HS-5 (cell line): ENCODE measurements around the gene DNAAF9.
A peak's percentile ranks its signal among the peaks of the same experiment; 100 is the strongest.
"Not testable (repeated sequence)": the region's sequence is repeated elsewhere in the genome, so short reads cannot be mapped to it uniquely, and the experiment has no call there.

Experiments used
- DNase-seq: peaks from one replicate; pipeline ENCODE4 v3.0.0-alpha.2; 2012; ENCODE audit warnings: low read depth

The DNAAF9 gene

DNA sequence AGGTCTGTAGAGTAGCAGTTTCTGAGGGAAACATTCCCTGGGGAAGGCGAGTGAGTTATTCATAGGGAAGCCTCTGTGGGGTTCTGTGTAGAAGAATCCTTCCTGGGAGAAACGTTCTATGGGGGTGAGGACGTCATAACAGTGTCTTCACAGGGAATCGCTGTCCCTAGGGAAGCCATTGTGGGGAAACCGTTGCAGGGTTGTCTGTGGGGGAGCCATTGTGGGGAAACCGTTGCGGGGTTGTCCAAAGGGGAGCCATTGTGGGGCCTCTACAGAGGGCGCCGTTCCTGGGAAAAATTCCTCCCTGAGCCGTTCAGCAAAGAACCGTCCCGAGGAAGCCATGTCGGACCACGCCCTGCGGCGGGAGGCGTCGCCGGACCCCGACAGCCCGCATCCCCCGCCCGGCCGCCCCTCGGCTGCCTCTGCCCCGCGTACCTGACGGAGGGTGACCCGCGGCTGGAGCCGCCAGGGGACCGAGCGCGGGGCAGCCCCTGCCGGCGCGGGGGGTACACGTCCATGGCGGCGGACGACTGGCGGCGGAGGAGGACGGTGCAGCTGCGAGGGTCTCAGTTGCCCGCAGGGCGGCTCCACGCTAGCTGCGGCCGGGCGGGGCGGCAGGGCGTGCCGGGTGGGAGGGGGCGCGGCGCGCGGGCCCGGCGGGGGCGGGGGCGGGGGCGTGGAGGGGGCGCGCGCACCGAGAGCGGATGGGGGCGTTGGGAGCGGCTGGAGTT, at the start of gene DNAAF9:
TSS of gene DNAAF9 (minus strand) at position 630 of the 731 bp plus-strand sequence. CDS start at position 518, 112 bp downstream.
- no peak for DNase-seq

DNA sequence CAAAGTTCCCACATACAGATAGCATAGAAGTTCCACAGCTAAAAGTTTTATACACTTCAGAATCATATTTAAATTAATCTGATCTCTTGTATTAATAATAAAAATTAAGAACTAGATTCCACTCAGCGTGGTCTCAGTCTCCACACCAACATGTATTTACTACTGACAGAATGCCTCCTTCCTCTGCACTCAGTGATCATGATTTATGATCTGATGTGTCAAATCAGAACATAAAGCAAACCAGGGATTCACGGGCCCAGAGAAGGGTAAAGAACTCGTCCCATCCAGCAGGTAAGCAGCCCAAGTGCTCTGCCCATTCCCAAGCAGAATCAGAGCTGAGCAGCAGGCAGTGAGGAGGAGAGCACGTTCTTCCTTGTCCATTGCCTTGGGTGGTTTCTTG, 49.2 kb upstream of the DNAAF9 start:
- no peak for DNase-seq

DNA sequence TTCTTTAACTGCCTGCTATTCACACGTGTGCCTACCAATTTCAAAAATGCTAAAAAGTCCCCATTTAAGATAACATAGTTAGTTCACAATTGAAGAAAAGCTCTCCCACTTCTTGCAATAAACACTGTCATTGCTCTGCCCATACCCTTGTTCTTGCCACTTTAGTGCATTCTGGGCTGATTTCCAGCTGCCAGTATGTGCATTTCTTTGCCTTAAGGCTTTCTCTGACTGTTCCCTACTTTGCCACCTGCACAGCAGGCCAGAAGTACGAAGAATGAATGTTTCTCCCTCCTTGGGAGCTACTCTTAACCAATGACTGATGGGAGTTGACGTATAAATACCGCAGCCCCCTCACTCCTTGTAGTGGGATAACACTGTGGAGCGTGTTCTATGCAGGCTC, 47.4 kb upstream of the DNAAF9 start:
- DNase-seq, result no peak

DNA sequence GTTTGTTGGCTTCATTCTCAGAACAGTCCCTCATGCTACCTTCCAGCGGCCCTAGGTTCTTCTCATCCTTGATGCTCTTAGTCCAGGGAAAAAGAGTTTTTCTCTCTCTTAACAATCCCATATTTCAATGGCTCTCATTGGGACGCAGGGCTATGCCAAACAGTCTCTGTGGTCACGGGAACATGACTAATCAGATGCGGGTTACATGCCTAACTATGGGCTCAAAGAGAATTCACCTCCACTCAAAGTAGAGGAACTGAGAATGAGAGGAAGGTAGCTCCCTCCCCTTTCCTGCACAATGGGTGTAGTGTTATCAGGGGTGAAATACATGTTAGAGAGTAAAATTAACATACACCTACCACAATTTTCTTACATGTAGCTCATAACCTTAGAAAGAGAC, 45.2 kb upstream of the DNAAF9 start:
- DNase-seq, result no peak

DNA sequence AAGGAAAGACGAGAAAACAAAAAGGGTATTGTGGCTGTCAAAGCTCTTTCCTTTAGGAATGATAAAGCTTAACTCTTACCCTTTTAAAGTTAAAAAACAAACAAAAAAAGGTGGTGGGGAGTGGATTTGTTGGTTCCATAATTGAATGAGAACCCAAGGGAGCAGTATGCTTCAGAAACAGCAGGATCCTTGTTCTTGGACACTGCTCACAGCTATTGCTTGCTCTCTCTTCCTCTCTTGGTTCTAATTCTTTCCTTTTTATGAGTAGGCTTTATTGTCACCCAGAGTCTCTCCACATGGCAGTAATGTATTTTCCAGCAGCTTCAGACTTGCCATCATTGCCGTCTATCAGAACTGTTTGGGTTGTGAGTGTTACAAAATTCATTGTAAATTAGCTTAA, 44.7 kb upstream of the DNAAF9 start:
- no peak for DNase-seq

DNA sequence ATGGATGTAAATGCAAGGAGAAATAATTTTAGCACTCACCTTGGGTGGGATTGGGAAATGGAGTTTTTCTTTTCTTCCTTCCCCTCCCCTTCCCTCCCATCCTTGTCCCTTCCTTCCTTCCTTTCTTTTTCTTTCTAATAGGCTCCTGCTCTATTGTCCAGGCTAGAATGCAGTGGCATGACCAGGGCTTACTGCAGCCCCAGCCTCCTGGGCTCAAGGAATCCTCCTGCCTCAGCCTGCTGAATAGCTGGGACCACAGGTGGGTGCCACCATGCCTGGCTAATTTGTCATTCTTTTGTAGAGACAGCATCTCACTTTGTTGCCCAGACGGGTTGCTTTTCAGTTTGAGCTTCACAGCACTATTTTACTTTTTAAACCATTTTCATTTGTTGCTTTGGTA, 41.9 kb upstream of the DNAAF9 start:
- no peak for DNase-seq

DNA sequence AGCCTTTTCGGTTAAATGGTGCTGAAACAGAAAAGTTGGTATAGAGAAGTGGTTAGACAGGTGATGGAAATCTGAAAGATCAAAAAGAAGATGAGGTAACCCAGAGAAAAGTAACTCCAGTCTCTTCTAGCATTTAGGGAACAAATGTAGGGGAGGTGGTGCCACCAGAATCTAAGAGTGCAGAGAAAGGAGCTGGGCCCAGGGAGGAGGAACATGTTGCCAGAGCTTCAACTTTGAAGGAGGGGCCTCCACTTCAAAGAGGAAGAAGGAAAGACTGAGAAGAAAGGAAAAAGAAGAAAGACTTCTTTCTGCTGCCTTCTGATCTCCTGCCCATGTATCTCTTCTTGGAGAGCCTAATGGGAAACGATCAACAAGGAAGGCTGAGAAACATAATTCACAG, 39.9 kb upstream of the DNAAF9 start:
- DNase-seq, result no peak

DNA sequence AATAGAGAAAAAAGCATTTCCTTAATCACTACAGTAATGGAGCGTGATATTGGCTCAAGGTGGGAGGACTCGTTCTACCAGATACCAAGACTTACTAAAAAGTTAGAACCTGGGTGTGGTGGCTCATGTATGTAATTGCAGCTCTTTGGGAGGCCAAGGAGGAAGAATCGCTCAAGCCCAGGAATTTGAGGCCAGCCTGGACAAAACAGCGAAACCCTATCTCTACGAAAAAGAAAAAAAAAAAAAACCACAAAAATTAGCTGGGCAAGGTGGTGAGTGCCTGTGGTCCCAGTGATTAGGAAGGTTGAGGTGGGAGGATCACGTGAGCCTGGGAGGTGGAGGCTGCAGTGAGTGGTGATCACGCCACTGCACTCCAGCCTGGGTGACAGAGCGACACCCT, 39.3 kb upstream of the DNAAF9 start:
- no peak for DNase-seq

DNA sequence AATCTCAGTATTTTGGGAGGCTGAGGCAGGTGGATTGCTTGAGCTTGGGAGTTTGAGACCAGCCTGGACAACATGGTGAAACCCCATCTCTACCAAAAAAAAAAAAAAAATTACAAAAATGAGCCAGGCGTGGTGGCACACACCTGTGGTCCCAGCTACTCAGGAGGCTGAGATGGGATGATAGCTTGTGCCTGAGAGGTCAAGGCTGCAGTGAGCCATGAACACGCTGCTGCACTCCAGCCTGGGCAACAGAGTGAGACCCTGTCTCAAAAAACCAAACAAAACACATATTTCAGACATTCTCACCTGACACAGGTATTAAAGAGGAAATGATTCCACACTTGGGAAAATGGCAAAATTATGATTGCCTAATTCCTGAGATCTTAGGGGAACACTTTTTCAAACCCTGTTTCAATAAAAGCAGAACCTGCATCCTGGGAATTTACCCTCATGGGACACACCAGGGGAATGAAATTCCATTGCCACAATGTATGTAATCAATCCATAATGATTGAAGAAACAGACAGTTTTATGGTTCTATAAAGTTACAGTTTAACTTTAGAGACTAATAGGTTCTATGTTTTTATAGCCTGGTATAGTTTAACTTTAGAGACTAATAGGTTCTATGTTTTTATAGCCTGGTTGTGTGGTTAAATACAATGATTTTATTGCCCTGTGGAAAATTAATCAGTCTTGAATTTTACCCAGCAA, 29.6 kb upstream of the DNAAF9 start:
- no peak for DNase-seq

DNA sequence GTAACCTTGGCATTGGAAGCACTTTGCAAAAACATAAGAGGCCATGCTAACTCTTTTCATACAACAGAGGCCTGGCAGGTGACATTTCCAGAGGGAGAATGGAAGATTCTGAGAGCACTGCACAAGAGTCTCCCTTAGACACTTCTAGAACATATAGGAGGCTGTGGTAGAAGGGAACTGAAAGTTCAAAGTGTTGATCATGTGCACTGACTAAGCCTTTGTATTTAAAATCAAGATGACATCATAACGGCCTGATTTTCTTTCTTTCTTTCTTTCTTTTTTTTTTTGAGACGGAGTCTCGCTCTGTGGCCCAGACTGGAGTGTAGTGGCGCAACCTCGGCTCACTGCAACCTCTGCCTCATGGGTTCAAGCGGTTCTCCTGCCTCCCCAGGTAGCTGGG, 26.8 kb upstream of the DNAAF9 start:
- no peak for DNase-seq

DNA sequence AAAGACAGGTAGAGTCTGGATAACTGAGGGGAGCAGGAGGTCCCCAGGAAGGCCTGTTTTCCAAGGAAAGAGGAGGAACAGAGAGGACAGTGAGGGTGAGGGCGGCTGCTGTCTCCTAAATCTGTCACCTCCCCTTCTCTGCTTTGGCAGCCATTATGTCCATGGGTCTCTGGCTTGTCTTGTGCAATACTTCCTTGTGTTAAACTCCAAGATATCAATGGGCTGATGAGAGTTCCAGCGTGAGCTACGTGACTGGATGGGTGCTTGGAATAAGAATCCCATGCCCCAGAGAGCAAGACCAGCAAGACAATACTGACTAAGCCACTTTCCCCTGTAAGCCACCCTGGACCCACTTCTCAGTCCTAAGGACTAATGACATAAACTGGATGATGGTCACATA, 26.3 kb upstream of the DNAAF9 start:
- DNase-seq, result no peak

DNA sequence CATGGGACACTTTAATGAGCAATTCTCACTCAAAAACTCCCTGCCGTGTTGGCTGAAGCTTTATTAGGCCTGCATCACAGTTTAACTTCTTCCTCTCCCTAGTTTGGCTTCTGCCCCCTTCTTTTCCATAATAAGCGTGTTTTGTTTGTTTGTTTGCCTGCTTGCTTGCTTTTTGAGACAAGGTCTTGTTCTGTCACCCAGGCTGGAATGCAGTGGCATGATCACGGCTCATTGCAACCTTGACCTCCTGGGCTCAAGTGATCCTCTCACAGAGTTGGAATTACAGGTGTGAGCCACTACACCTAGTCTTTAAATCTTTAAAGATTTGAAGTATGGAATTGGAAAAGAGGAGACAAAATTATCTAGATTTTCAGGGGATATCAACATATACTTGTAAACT, 25.4 kb upstream of the DNAAF9 start:
- DNase-seq, result no peak

DNA sequence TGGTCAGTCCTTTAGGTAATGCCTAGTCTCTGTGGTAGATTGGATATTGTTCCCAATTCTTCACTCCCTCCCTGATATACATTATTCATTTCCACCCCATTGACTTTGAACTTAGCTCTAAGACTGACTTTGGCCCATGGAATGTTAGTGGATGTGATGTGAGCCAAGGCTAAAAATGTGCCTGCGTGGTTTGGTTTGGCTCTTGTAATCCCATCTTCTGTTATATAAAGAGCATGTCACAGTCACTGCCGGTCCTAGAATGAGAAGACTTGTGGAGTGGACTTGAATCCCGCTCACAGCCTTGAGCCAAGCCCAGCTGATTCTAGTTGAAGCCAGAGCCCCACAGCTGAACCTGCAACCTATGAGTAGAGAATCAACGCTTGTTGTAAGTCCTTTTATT, 23.6 kb upstream of the DNAAF9 start:
- DNase-seq, result no peak

DNA sequence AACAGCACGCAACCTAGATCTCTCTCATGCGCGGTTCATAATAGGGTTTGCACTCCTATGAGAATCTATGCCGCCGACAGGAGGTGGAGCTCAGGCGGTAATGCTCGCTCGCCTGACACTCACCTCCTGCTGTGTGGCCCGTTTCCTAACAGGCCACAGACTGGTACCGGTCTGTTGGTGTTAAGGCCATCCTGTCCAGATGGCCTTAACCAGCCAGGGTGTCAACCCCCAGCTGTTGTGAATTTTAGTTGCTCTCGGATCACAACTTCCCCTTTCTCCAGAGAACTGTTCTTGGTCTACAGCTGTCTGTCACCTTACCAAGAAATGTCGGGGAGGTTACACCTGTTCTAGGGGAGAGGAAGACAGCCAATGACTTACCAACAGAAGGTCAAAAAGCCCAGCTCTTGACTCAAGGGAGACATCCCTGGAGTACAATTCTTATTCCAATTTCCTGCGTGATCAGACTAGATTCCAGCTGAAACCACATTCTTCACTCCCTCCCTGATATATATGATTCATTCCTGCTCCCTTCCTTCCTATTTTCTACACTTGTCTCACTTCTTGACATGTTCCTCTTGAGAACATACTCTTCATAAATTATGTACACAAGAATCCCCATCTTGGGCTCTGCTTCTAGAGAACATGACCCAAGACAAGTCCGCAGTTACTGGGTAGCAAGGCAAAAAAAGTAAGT, 23.1 kb upstream of the DNAAF9 start:
- no peak for DNase-seq

DNA sequence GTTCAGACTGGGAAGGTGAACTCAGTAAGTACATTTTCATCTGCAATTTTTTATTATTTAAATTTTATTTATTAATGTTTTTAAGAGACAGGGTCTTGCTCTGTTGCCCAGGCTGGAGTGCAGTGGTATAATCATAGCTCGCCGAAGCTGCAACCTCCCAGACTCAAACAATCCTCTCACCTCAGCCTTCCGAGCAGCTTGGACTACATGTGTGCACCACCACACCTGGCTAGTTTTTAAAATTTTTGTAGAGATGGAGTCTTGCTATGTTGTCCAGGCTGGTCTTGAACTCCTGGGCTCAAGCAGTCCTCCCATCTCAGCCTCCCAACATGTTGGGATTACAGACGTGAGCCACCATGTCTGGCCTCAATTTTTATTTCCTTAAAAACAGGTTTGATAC, 19.3 kb upstream of the DNAAF9 start:
- not testable (repeated sequence) for DNase-seq

DNA sequence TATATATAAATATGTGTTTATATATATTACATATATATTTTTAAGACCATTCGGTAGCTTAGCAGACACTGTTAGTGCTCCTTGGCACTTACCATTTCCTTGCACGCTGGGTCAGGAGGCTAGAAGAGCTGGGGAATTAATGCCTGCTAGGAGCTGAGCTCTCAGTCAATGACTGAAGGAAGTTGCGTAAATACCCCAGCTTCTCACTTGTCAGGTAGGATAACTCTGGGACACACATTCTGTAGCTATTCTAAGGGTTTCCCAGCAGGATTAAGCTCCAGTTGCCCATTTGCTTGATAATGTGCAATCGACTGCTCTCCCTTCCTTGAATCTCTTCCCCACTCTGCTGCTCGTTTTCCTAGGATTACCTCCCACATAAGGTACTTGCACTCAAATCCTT, 15.7 kb upstream of the DNAAF9 start:
- DNase-seq, result no peak

DNA sequence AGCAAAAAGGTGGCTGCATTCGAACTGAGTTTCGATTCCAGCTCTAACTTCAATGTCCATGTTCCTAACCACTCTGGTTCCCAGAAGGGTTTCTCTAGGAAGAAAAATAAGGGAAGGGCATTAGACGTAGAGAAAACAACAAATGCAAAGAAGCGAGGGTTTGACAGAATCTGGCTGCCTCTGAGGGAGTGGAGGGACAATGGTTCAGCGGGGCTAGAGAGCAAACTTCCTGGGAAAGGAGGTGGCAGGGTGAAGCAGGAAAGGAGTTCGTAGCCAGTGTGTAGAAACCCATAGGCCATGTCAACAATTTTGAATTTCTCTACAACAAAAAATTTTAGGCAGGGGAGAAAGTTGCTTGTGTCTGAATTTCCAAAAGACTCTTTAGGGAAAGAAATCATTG, 14.5 kb upstream of the DNAAF9 start:
- DNase-seq, result no peak

DNA sequence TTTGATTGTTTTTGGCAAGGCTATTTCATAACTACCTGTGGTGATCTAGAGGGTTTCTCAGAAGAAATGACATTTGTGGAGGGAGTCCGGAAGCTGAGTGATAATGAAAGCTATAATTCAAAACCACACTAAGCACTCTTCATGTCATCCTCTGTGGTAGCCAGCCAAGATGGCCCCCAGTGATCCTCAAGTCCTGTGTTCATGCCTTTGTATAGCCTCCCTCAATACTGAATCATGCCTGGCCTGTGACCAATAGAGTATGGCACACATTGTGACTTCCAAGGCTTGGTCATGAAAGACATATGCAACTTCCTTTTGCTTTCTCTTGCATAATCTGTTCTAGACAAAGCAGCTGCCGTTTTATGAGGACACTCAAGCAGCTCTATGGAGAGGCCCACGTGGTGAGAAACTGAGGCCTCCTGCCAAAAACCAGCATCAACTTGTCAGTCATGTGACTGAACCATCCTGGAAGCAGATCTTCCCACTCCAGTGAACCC, 12.8 kb upstream of the DNAAF9 start:
- DNase-seq, result peak; percentile 71

DNA sequence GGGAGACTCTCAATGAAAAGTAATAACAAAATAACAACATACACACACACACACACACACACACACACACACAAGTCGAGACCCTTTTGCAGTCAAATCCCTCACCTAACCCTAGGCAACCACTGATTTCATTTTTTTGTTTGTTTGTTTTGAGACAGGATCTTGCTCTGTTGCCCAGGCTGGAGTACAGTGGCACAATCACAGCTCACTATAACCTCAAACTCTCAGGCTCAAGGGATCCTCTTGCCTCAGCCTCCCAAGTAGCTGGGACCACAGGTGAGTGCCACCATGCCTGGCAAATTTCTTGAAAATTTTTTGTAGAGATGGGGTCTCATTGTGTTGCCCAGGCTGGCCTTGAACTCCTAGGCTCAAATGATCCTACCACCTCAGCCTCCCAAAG, 10.7 kb upstream of the DNAAF9 start:
- DNase-seq, result not testable (repeated sequence)

DNA sequence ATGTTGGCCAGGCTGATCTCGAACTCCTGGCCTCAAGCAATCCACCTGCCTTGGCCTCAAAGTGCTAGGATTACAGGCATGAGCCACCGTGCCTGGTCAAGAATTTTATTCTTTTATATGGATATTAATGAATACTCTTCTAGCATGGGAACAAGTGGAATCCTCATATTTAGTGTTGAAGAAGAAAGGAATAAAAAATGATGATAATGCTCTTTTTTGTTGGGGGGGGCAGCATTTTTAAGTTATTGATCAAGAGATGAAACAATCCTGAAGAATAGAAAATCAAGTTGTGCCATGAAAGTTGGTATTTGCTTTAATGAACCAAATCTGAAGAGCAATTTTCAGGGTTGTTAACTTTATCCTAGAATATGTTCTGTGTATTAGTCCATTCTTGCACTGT, 6.7 kb upstream of the DNAAF9 start:
- no peak for DNase-seq

DNA sequence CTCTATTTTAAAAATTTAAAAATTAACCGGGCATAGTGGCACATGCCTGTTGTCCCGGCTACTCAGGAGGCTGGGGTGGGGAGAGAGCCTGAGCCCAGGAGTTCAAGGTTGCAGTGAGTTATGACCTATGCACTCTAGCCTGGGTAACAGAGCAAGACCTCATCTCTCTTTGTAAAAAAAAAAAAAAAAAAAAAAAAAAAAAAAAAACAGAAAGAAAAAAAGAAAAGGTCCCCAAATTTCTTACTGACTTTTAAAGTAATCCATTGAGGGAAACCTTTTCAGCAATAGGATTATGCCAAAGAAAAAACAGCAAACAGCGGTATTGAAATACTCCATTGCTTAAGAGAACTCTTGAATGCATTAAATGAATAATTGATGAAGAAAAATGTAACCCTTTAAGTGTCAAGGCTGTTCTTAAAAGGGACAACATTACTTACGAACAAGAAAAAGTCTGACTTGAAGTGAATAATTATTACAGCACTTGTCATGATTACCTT, 6.0 kb upstream of the DNAAF9 start:
- DNase-seq, result no peak

DNA sequence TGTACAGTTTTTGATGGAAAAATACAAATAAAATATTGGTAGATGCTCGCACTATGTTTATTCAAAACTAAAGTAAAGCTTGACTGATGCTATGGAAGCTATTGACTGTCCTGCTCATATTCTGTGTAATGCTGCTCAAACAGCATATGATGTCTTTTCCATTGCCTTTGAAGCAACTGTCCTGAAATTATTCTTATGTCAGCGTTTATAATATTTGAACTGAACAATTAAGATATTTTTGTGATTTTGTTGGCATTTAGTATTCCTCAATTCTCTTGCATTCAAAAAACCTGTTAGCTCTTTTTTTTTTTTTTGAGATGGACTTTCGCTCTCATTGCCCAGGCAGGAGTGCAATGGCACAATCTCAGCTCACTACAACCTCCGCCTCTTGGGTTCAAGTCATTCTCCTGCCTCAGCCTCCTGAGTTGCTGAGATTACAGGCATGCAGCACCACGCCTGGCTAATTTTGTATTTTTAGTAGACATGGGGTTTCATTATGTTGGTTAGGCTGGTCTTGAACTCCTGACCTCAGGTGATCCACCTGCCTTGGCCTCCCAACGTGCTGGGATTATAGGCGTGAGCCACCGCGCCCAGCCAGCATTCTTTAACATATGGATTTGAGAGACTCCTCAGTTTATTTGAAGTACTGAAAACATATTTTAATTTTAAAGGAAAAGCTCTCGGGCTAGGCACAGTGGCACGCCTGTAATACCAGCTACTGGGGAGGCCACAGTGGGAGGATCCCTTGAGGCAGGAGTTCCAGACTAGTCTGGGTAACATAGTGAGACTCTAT, 5.3 kb upstream of the DNAAF9 start:
- DNase-seq, result no peak
